IPS DF 4.7 (cell line): ENCODE results near the gene CLIC1.

Experiments used
- DNase-seq: peaks from one replicate; pipeline ENCODE4 v3.0.0-alpha.2; 2013; ENCODE audit warnings: low spot score; ENCODE audit errors: extremely low read depth

Gene CLIC1

DNA sequence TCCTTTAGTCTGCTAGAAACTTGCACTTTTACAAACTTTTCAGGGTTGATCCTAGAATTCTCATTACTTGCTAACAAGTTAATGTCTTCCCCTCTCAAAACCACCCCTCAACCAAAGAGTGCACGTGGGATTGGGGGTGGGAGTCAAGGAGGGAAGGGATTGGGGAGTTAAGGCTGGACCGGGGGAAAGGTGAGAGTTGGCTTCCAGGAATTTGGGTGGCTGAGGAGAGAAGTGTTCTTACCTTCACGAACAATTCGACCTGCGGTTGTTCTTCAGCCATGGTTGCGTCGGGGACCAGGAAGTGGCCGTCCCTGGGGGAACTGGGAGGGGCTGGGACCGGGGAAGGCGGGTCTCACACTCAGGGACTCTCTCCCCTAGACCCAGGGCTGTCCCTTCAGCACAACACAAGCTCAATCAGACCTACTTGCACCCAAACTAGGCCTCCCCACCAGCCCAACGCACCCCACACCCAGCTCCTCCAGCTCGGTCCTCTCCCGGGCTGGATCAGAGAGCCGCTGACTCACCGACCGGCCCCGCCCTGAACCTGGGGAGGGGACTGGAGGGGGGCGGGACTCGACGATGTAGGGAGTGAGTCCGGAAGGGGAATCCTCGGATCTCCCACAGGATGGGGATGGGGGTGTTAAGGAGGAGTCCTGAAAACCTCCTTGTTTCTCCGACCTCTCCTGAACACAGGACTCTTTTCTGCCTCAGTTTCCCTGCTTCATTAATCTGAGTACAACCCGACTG is at the start of gene CLIC1:
Gene CLIC1, minus strand, starts transcription at position 510 of the 747 bp plus-strand sequence. Its CDS starts 230 bp downstream, at position 280.
- no peak for DNase-seq

DNA sequence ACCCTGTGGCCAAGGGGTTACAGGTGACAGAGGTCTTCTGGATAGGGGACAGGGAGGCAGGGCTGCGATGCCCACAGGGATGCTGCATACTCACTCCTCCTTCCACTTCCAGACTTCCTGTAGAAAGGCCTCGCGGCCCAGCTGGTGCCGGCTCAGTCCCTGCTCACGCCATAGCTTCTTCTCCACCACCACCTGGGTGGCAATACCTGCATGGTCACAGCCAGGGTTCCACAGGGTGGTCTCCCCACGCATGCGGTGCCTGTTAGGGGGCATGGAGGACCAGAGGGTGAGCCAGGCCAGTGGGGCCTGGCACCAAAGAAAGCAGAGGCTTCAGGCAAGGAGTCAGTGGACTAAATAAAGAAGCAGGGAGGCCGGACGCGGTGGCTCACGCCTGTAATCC is 49.1 kb upstream of the CLIC1 start:
- DNase-seq, result no peak

DNA sequence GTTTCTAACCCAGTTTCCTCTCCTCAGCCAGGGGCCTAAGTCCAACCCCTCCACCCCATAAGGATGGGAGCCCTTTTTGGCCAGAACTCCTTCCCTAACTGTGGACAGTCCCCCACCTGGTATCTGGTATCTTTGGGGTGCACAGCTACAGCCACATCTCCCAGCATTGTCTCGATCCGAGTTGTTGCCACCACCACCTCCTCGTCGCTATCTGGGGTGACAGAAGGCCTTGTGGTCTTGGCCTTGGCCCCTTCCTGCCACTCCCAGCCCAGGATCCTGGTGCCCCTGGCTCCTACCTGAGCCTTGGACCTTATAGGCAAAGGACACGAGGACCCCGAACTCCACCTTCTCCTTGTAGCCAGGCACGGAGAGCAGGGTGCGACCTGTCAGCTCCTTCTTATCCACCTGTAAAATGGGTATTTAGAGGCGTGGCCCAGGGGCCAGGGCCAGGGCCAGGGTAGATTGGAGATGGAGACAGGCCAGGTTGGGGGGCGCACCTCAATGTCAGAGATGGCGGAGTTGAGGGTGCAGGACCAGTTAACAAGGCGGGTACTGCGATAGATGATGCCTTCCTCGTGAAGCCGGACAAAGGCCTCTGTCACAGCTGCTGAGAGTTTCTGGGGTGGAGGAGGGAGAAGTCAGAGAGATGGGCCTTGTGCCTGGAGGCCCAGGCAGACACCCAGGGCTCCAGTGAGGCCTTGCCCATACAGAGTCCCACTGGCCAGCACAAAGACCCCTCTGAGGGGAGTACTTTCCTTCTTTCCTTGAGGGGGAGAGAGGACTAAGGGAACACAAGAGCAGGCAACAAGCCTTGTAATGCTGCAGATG is 48.0 kb upstream of the CLIC1 start:
- no peak for DNase-seq

DNA sequence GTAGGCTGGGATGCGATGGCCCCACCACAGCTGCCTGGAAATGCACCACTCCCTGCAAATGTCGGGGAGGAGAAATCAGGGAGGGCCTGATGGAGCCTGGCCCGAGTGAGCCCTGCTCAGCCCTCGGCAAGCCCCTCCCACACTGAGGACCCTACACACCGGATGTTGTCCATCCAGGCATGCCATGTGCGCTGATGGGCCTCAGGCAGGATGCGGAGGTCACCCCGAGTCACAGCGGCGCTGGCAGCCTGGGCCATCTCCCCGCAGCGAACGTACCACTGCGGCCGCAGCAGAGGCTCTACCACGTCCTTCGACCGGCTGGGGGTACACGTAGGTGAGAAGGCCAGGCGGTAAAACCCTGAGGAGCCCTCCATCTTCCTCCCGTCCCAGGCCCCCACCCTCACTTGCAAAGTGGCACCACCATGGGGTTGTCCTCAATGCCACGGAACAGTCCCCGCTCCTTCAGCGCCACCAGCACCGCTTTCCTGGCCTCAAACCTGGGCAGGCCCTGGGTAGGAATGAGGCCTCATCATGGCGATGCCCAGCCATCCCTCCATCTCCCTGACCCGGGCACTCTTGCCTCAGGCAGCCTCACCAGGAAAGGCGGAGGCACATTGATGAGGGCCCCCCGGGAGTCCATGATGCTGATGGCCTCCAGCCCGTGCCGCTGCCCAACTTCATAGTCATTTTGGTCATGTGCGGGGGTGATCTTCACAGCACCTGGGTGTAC is 46.0 kb upstream of the CLIC1 start:
- no peak for DNase-seq

DNA sequence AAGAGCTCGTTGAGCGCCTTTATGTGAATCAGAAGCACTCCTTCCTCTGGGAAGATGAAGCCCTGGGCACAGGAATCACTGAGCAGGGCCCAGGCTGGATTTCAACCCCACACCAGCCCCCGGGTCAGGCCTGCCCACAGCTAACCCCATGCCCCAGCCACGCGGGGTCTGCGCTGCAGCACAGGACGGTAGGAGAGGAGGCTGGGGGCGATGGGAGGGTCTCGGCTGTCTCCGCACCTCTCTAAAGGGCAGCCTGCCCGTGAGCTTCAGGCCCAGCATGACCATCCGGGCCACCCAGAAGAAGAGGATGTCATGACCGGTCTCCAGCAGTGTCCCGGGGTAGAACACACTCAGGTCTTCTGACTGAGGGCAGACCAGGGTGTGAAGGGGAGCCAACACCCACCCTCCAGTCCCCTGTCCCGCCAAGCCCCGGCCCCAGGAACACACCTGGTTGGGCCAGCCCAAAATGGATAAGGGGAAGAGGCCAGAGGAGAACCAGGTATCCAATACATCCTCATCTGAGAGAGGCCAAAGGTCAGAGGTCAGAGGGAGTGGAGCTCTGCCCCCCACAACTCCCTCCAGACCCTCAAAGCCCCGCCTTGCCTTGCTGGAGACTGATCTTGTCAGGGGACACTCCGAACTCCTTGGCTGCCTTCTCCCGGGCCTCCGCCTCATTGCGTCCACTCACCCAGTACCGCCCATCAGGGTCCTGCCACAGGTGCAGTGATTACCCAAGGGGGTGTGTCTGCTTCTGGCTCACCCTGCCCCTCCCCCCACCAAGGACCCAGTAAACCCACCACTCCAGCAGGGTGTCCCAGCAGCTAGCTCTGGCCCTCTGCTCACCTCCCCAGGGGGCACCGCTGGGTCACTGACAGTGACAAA is 45.2 kb upstream of the CLIC1 start:
- DNase-seq, result no peak

DNA sequence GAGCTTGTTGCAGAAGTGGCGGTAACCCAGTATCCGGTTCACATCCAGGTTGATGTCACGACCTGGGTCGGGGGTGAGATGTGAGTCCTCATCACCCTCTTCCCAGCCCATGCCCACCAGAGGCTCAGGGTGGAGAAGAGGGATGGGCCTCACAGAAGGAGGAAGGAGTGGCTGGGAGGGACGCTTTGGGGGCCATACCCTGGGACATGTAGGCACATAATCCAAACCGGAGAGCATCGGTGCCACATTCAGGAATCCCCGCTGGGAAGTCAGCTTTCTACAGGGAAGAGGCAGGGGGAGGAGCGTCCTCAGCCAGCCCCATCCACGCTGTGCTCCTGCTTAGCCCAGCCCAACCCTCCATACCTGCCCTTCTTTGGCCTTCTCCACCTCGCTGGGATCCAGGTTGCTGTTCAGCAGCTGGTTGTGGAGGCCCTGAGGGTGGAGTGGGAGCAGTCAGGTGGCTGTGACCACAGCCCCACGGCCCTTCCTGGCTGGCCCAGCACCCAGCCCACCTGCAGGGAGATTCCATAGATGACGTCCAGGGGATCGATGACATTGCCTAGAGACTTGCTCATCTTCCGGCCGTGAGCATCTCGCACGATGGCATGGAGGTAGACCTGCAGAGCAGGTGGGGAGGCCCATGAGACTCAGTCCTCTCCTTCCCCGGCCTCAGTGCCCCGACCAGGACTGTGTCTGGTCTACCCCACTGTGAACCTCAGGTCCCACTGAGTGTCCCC is 44.3 kb upstream of the CLIC1 start:
- no peak for DNase-seq

DNA sequence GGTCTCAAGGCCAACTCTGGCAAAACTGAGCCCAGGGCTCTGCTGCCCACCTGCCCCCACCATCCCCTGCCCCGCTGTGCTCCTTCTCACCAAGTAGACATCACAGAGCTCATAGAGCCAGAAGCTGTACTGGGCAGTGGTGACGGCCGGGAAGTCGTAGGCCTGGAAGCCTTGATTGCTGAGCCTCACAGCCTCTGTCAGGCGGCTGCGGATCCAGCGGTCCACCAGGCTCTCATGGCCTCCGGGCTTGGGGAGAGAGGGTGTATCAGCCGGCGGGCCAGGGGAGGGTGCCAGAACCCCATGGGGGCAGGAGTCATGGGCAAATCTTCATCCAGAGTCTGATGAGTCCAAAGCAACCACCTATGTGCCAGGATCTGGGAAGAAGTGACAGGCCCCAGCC is 43.6 kb upstream of the CLIC1 start:
- DNase-seq, result no peak

DNA sequence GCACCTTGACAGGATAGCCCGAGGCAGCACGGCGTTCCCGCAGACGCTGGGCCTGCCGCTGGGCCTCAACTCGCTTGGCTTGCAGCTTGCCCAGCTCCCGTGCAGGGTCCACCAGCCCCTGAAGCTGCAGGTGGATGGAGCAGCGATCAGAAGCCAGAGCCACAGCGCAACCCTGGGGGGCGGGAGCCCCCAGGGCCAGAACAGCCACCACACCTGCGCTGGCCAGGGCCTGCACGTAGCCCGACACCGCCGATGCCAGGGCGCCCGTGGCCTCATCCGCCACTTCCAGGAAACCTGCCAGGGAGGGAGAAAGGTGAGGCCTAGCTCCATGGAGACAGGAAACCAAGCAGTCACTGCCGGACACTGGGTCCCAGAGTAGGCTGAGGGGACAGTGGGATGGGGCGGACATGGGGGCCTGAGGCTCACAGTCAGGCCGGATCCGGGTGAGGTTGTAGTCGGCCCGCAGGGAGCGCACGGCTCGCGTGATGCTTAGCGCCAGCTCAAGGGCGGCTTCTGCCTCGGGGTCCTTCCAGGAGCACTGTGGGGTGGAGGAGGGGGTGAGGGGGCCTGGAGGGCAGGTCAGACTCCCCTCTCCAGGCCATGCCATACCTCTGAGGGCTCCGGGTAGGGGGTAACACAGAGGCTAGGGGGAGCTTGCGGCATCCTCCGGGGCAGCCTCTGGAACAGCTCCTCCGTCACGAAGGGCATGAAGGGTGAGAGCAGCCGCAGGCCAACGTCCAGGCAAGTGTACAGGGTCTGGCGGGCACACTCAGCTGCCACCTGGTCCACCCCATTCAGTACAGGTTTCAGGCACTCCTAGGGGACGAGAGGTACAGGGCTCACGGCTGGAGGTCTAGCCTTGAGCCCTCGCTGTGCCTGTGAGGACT is 42.9 kb upstream of the CLIC1 start:
- DNase-seq, result no peak

DNA sequence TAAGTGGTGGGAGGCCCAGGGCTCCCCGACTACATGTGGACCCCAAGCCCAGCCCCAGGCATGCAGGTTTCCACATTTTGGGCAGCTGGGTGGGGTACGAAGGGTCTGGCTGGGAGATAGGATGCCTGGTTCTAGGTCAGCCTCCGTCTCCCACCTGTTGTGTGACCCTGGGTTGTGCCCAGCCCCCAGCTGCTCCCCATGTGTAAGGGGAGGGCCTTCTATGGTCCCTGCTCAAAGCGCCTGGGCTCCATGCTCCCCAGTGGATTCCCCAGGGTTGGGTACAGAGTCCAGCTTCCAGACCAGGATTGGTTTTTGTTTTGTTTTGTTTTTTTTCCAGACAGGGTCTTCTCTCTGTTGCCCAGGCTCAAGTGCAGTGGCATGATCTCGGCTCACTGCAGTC is 41.9 kb upstream of the CLIC1 start:
- no peak for DNase-seq

DNA sequence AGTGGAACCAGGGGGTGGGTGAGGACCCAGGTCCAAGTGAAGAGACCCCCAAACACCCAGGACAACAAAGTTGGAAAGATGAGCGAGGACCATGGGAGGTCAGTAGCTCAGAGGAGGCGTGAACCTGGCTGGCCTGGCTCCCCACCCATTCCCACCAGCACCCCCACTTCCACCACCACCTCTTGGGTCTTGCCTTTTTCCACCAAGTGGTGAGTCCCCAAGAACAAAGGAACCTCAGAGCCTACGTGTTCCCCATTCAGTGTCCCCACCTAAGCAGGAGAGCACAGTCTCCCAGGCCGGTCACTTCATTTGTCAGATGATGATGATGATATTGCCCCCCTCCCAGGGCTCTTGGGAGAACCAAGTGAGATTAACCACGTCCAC is 41.3 kb upstream of the CLIC1 start:
- no peak for DNase-seq

DNA sequence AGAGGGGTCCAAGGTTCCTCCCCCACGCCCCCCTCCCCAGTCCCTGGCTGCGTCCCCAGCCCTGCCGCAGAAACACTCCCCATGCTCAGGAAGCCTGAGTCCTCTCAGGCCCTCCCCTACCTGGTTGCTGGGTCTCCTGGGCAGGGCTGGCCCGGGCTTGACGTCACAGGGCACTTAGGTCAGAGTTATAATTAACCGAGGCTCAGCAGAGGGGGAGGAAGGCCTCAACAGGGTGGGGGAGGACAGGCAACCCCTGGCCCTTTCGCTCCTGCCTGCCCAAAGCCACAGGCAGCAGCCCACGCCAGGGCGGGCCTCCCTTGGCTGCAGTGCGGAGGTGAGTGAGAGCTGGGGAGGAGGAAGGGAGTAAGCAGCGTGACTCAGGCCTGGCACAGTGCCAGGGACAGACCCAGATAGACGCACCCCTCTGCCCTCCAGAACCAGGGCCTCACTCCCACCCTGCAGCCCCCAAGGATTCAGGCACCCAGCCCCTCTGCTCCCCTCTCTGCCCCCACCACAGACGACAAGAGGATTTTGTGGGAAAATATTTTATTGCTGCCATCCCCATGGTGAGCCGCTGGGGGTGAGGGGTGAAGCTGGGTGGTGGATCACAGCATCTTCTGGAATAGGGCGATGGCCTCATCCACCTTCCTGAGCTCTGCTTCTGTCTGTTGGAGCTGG is 40.8 kb upstream of the CLIC1 start, which contains the start of gene VWA7:
Gene VWA7, minus strand, starts transcription at position 340 of the 678 bp plus-strand sequence. CDS start 549 bp downstream, outside the sequence.
- DNase-seq, result no peak

DNA sequence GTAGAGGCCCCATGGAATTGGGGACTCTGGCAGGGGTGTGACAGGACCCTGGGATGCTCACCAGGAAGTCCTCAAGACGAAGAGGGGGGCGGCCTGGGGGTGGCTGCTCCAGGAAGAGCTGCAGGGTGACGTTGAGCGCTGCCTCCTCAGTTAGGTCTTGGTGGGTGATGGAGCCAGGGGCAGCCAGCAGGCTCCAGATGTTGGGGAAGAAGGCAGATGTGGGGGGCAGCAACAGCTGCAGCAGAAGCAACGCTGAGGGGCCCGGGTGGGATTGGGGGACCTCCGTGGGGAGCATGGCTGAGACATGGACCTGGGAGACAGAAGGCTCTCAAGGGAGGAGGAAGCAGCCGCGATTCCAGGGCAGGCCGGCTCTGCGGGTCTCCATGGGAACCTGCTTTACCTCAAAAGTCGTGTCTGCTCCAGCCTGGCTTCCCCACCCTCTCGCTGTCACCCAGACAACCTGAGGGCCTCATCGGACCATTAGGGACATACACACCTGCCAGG is 40.2 kb upstream of the CLIC1 start:
- DNase-seq, result no peak

DNA sequence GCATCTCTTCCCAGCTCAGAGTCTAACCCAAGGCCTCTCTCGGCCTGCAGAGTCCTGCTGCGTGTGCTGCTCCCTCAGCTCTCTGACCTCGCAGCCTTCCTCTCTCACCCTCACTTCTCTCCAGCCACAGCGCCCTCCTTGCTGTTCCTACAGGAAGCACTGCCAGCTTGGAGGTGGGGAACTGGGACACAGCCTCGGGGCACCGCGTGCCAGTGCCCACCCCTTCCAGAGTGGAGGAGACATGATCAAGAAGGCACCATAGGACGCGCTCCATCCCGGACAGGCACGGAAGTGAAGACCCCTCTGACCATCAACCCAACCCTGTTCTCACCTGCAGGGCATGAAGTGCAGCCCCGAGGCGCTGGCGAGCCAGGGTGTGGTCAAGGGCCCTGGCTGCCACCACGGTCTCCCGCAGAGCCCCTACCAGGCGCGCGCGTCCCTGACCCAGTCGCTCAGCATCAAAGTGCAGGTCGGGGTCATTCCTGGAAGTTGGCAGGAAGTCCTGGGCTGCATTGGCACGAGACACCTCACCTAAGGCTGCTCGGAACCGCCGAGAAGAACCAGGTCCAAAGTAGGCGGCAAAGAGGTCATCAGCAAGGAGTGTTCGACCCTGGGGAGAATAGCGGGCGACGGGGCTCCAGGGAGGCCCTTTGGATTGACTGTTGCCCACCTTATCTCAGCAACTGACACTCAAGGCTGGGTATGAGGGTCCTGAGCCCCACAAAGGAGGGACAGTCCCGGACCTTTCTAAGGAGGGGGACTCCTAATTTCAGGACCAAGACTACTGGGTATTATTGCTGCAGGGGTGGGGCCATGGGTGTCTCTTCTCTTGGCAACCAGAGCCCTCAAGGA is 39.5 kb upstream of the CLIC1 start:
- DNase-seq, result no peak

DNA sequence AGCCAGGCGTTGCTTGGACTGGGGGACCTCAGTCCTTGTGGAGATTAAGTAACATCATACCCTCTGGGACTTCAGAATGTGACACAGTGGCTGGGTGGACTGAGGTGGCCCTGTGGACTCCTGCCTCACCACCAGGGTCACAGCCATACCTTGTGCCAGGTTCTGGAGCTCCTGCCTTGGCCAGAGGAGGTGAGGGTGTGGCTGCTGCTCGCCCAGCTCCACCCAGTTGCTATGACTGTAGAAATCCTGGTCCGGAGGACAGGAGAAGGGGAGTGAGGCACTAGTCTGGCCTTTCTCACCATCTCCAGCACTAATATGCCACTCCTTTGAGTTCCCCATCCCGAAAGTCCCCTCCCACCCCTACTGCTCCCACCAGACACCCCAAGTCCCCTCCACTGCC is 38.9 kb upstream of the CLIC1 start:
- no peak for DNase-seq

DNA sequence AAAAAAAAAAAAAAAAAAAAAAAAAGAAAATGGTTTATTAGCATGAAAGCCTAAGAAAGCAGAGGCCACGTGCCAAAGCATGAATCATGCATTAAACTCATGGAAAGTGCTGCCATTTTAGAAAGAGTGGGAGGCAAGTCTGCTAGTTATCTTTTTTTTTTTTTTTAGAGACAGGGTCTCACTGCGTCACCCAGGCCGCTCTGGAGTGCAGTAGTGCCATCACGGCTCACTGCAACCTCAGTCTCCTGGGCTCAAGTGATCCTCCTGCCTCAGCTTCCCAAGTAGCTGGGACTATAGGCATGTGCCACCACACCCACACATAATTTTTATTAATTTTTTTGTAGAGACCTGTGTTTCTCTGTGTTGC is 35.6 kb upstream of the CLIC1 start:
- no peak for DNase-seq

DNA sequence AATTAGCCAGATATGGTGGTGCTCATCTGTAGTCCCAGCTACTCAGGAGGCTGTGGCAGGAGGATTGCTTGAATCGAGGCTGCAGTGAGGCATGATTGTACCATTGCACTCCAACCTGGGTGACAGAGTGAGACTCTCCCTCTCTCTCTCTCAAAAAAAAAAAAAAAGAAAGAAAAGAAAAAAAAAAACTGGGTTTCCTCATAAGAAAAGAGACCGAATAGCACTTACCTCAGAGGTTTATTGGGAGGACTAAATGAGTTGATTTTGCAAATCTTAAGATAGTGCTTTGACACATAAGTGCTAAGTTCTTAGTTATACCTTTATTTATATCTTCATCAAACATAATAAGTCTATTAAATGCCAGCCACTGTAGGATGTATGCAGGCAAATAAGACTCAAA is 34.5 kb upstream of the CLIC1 start:
- DNase-seq, result no peak

DNA sequence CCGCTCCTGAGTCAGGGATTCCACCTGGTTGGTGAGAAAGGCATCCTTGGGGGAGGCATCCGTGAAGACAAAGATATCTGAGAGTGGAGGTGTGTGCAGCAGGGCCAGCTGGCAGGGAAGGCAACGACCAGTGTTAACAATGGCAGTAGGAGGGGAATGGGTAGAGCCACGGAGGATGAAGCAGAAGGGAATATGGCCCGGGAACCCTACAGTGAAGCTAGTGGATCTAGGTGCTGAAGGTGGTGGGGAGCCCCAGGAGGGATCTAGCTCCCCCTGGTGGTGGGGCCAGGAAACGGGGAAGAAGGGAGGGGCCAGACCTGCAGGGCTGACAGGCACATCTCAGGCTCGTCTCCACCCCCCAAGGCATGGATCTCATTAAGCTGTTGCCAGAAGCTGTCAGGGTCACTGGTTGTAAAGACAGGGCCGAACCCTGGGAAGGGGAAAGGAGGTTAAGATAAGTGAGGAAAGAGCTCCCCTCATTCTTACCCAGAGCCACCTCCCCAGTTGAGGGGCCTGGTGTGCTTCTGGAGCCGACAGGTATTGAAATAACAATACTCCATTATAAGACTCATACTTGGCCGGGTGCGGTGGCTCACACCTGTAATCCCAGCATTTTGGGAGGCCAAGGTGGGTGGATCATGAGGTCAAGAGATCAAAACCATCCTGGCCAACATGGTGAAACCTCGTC is 33.5 kb upstream of the CLIC1 start:
- DNase-seq, result no peak
